CD4-positive, alpha-beta T cell treated with Interleukin-10 for 1 hour (primary cell): ENCODE data around the gene MPP7.

Experiments used
- DNase-seq: peaks from one replicate; pipeline ENCODE4 v3.0.0-alpha.2; 2020

The MPP7 gene

DNA sequence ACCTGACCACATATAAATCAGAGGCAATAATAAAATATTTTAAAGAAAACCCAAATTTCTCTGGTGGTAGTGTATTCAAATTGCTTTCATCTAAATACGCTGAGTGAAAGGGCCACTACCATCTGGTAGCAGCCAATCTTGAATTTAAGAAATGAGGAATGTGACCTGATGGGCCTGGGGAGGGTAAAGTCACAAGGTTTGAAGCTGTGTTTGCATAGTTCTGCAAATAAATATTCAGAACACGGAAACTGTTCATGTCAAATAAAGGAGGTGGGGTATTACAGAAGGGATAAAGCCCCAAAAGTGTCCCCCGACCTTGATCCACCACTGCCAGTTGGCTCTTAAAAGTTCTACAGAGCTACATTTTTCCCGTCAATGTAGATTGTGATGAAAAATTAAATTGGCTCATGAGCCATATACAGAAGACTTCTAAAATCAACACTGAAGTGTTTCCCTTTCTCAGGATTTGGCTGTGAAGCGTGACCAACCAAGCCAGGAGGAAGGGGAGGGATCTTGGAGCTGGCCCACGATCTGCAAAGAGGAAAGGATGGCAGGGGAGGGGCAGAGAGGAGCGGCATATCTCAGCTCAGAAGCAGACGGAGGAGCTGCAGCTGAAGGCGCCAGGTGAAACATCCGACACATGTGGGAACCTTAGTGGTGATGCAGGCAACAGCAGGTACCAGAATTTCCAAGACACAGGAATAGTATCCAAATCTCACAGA, 39.6 kb downstream of the MPP7 start:
- no peak for DNase-seq

DNA sequence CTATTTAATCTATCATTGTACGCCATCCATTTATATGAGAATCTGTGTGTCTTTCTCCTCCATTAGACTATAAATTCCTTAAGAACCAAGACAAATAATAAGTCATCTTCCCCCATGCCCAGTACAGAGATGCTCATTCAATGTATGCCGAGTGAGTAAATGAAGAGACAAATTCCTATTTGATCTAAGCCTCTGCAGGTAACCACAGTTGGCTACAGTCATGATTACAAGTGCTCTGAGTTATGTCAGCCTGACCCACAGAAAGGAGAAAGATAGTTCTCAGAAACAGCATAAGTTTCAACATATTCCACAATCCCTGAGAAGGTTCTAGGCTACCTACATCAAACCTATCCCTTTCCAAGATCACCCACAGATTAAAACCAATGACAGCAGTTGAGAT, 46.1 kb downstream of the MPP7 start:
- DNase-seq, result no peak

DNA sequence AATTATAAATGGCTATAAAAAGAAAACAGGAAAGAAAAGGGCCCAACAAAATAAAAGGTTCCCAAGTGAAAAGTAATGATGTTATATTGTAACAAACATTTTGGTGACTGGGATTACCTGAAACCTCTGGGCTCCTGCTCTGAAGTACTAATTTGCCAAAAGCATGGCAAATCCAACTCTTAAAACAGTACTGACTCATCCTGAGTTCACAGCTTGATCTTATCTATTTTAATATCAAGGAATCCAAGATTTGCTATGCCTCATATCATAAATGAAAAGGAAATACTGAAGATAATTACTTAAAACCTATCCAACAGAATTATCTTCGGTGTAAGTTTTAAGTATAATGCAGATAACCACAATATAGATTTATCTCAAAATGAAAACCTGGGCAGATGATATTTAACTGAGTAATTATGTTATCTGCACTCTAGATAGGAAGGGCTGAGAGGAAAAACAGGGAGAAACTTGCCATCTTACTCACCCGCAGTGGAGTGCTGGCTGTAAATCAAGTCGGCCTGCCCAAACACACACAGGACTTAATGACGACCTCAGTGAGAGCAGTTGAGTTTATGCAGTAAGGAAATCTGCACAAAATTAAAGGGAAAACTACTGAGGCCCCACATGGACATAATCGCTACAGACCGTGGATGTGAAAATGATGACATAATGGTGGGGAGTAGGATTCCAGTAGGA, 48.4 kb downstream of the MPP7 start:
- DNase-seq, result no peak

DNA sequence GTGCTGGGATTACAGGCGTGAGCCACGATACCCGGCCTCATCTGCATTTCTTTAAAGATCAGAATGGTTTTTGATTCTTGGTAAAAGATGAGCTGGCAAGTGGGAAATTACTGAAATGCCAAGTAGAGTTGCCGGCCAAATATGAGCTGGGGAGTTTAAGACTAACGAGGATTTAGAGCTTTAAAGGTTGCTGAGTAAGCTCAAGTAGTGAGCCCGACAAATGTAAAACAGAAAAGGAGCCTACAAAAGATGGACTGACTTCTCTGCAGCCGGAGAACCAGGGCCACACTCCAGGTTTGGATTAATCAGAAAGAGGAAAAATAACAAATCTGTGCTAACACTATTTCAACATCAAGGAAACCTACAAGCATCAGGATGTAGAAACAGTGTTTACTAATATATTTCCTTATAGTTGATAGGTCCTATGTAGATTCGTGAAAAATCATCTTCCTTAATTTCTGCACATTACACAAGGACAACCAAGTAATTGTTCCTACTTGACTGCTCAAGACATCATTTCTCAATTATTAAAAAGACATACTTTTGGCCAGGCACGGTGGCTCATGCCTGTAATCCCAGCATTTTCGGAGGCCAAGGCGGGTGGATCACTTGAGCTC, 49.6 kb downstream of the MPP7 start:
- no peak for DNase-seq
